ENCODE measurements around the gene YLPM1.

The YLPM1 gene

GRCh38 chr14:74792249-74793039 lies 29.3 kb downstream of the YLPM1 start:
- peak; percentile 33 for DNase-seq

GRCh38 chr14:74793506-74794155 lies 30.5 kb downstream of the YLPM1 start:
- DNase-seq, result peak; percentile 16

GRCh38 chr14:74794947-74795346 lies 31.8 kb downstream of the YLPM1 start:
- DNase-seq, result no peak

GRCh38 chr14:74799765-74800164 lies 36.6 kb downstream of the YLPM1 start:
- DNase-seq, result no peak

- no peak for DNase-seq
These were observed 37.7 kb downstream of the YLPM1 start for GRCh38 chr14:74800780-74801179.

- DNase-seq, result no peak
These were observed 38.3 kb downstream of the YLPM1 start for GRCh38 chr14:74801396-74801795.

- DNase-seq, result peak; percentile 6
These were observed 41.2 kb downstream of the YLPM1 start for GRCh38 chr14:74804219-74804825.

GRCh38 chr14:74807853-74808545 lies 44.9 kb downstream of the YLPM1 start:
- DNase-seq, result no peak

- no peak for DNase-seq
These were observed 53.0 kb downstream of the YLPM1 start for GRCh38 chr14:74816124-74816523.

GRCh38 chr14:74820288-74820687 lies 57.2 kb downstream of the YLPM1 start:
- DNase-seq, result no peak

- no peak for DNase-seq
These were observed 58.3 kb downstream of the YLPM1 start for GRCh38 chr14:74821267-74821915.

GRCh38 chr14:74824997-74825396 lies 61.9 kb downstream of the YLPM1 start:
- DNase-seq, result peak; percentile 15

- no peak for DNase-seq
These were observed 63.5 kb downstream of the YLPM1 start for GRCh38 chr14:74826574-74826973.

- no peak for DNase-seq
These were observed 66.1 kb downstream of the YLPM1 start for GRCh38 chr14:74829251-74829650.

- no peak for DNase-seq
These were observed 69.7 kb downstream of the YLPM1 start for GRCh38 chr14:74832849-74833248.

- DNase-seq, result no peak
These were observed 71.7 kb downstream of the YLPM1 start for GRCh38 chr14:74834692-74835392.

GRCh38 chr14:74835645-74836250 lies 72.6 kb downstream of the YLPM1 start:
- no peak for DNase-seq

GRCh38 chr14:74836251-74836960 lies 73.3 kb downstream of the YLPM1 start:
- peak; percentile 39 for DNase-seq

GRCh38 chr14:74838166-74838565 lies 75.0 kb downstream of the YLPM1 start:
- DNase-seq, result peak; percentile 39

- DNase-seq, result peak; percentile 68
These were observed 77.5 kb downstream of the YLPM1 start for GRCh38 chr14:74840603-74841030.

Measured in activated CD4-positive, alpha-beta T cell treated with anti-CD3 and anti-CD28 coated beads, Interleukin-10, Interleukin-2, amounts not matched to agents 100 ng/mL and 50 ng/mL, durations not matched to agents 16 hours and 8 hours (primary cell).